ENCODE measurements around the gene IL36G.

Gene IL36G

GRCh38 chr2:112972423-112973086 lies 5.3 kb upstream of the IL36G start:
- no peak for DNase-seq (ENCODE audit: low read depth)

GRCh38 chr2:112973156-112973555 lies 4.7 kb upstream of the IL36G start:
- DNase-seq (ENCODE audit: low read depth) = no peak

GRCh38 chr2:112979731-112980130 lies 1.9 kb downstream of the IL36G start:
- no peak for DNase-seq (ENCODE audit: low read depth)

- no peak for DNase-seq (ENCODE audit: low read depth)
Observed at GRCh38 chr2:112980537-112980936, 2.7 kb downstream of the IL36G start.

- no peak for DNase-seq (ENCODE audit: low read depth)
Observed at GRCh38 chr2:112985090-112985489, 7.3 kb downstream of the IL36G start.

- DNase-seq (ENCODE audit: low read depth) = no peak
Observed at GRCh38 chr2:112989611-112990010, 11.8 kb downstream of the IL36G start.

GRCh38 chr2:112993831-112994230 lies 16.0 kb downstream of the IL36G start:
- DNase-seq (ENCODE audit: low read depth) = no peak

- DNase-seq (ENCODE audit: low read depth) = no peak
Observed at GRCh38 chr2:112994648-112995047, 16.8 kb downstream of the IL36G start.

- DNase-seq (ENCODE audit: low read depth) = no peak
Observed at GRCh38 chr2:112995346-112995920, 17.6 kb downstream of the IL36G start.

GRCh38 chr2:112996635-112997034 lies 18.8 kb downstream of the IL36G start:
- DNase-seq (ENCODE audit: low read depth) = no peak

- DNase-seq (ENCODE audit: low read depth) = no peak
Observed at GRCh38 chr2:112997151-112997550, 19.3 kb downstream of the IL36G start.

- no peak for DNase-seq (ENCODE audit: low read depth)
Observed at GRCh38 chr2:113000436-113000835, 22.6 kb downstream of the IL36G start.

GRCh38 chr2:113002677-113003076 lies 24.9 kb downstream of the IL36G start:
- no peak for DNase-seq (ENCODE audit: low read depth)

- peak; percentile 15 for DNase-seq (ENCODE audit: low read depth)
Observed at GRCh38 chr2:113005030-113005509, 27.3 kb downstream of the IL36G start, which contains the start of gene IL36A. TSS of gene IL36A (plus strand) at chr2:113005459. CDS start at chr2:113005872, 413 bp downstream.

- no peak for DNase-seq (ENCODE audit: low read depth)
Observed at GRCh38 chr2:113007250-113007649, 29.4 kb downstream of the IL36G start.

- DNase-seq (ENCODE audit: low read depth) = no peak
Observed at GRCh38 chr2:113009622-113010021, 31.8 kb downstream of the IL36G start.

GRCh38 chr2:113010088-113010487 lies 32.3 kb downstream of the IL36G start:
- DNase-seq (ENCODE audit: low read depth) = peak; percentile 55

GRCh38 chr2:113011108-113011507 lies 33.3 kb downstream of the IL36G start:
- no peak for DNase-seq (ENCODE audit: low read depth)

- DNase-seq (ENCODE audit: low read depth) = peak; percentile 33
Observed at GRCh38 chr2:113012436-113013335, 34.9 kb downstream of the IL36G start.

- no peak for DNase-seq (ENCODE audit: low read depth)
Observed at GRCh38 chr2:113013336-113013661, 35.5 kb downstream of the IL36G start.

GRCh38 chr2:113014067-113014466 lies 36.3 kb downstream of the IL36G start:
- DNase-seq (ENCODE audit: low read depth) = no peak

GRCh38 chr2:113015042-113015441 lies 37.2 kb downstream of the IL36G start:
- DNase-seq (ENCODE audit: low read depth) = no peak

GRCh38 chr2:113015655-113016054 lies 37.8 kb downstream of the IL36G start:
- no peak for DNase-seq (ENCODE audit: low read depth)

Data from ELR (cell line).